ENCODE data around the gene TRAF2.
"Not testable (repeated sequence)": the region's sequence is repeated elsewhere in the genome, so short reads cannot be mapped to it uniquely, and the experiment has no call there.

TRAF2 gene

DNA sequence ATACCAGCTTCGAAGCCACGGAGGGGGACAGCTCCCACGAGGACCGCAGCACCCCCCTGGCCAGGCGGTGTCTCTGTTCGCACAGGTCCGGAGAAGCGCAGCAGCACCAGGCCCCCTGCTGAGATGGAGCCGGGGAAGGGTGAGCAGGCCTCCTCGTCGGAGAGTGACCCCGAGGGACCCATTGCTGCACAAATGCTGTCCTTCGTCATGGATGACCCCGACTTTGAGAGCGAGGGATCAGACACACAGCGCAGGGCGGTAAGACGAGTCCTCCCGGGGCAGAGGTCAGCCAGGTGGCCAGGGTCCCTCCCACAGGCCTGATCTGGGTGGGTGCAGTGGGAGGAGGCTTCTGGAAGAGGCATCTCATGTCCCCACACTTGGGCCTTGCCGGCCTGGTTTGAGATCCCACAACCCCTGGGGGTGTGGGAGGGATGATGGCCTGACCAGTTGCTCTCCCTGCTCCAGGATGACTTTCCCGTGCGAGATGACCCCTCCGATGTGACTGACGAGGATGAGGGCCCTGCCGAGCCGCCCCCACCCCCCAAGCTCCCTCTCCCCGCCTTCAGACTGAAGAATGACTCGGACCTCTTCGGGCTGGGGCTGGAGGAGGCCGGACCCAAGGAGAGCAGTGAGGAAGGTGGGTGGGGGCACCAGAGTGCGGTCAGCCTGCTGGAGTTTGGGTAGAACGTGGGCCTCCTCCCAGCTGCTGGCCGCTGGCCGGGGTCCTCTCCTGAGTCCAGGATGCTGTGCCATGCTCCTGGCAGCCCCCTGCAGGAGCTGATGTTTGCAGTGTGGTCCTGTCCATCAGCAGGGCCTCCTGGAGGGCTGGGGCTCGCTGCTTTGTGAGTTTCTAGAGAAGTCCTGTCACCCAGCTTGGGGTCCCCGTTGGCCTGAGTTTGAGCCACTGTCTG lies 46.8 kb upstream of the TRAF2 start:
- Histone ChIP-seq H3K4me1 (ENCODE audit: low read depth, poor library complexity, severe bottlenecking) (peaks cover 29% of the 10 kb centered on the region), H4K20me1 (ENCODE audit: insufficient read depth) (no peaks in the 10 kb centered on the region), H3K4me2 (no peak overlapping the region), H3K27ac (no peak overlapping the region), H2AFZ (ENCODE audit: low read depth) (no peak overlapping the region), H3K9ac (no peak overlapping the region), H3K79me2 (ENCODE audit: insufficient read depth, low read depth) (no peaks in the 10 kb centered on the region), H3K4me3 (IDR thresholded peaks at IDR 0.05; ENCODE audit: insufficient read depth, low read depth, low read length) (no peak overlapping the region), H3K36me3 (ENCODE audit: insufficient read depth) (no peaks in the 10 kb centered on the region), H3K27me3 (ENCODE audit: insufficient read depth, low read depth) (no peaks in the 10 kb centered on the region)
- TF ChIP-seq CTCF (conservative IDR thresholded peaks at IDR 0.05; ENCODE audit: low read depth, low read length) = no peak

DNA sequence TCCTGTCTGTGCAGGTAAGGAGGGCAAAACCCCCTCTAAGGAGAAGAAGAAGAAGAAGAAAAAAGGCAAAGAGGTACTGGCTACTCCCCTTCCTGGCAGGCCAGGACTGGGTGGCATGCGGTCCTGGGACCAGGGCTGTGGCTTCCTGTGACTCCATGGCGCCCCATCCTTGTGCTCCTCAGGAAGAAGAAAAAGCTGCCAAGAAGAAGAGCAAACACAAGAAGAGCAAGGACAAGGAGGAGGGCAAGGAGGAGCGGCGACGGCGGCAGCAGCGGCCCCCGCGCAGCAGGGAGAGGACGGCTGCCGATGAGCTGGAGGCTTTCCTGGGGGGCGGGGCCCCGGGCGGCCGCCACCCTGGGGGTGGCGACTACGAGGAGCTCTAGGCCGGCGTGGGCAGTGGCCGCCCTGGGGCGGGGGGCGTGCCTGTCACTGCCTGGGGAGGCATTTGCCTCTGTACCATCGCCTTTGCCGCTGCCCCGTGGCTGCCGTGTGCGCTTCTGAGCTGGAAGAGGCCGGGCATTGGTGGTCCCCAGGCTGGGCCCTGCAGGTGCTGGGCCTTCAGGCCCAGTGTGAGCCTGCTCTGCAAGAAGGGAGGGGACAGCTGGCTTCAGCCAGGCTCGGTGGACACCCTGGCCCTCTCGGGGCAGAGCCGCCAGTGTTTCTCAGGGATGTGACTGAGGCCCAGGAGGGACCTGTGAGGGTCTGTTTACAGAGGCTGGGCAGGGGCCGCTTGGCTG lies 46.0 kb upstream of the TRAF2 start:
- Histone ChIP-seq H3K27me3 (ENCODE audit: insufficient read depth, low read depth) (no peaks in the 10 kb centered on the region), H3K27ac (no peak overlapping the region), H3K4me3 (IDR thresholded peaks at IDR 0.05; ENCODE audit: insufficient read depth, low read depth, low read length) (no peak overlapping the region), H3K9ac (no peak overlapping the region), H2AFZ (ENCODE audit: low read depth) (no peak overlapping the region), H3K79me2 (ENCODE audit: insufficient read depth, low read depth) (no peaks in the 10 kb centered on the region), H3K4me2 (no peak overlapping the region), H4K20me1 (ENCODE audit: insufficient read depth) (no peaks in the 10 kb centered on the region), H3K4me1 (ENCODE audit: low read depth, poor library complexity, severe bottlenecking) (peaks cover 29% of the 10 kb centered on the region), H3K36me3 (ENCODE audit: insufficient read depth) (no peaks in the 10 kb centered on the region)
- TF ChIP-seq CTCF (conservative IDR thresholded peaks at IDR 0.05; ENCODE audit: low read depth, low read length) = no peak

GRCh38 chr9:136840877-136841645 lies 45.3 kb upstream of the TRAF2 start:
- Histone ChIP-seq H2AFZ (ENCODE audit: low read depth) (no peak overlapping the region), H3K9ac (no peak overlapping the region), H4K20me1 (ENCODE audit: insufficient read depth) (no peaks in the 10 kb centered on the region), H3K27me3 (ENCODE audit: insufficient read depth, low read depth) (no peaks in the 10 kb centered on the region), H3K36me3 (ENCODE audit: insufficient read depth) (no peaks in the 10 kb centered on the region), H3K27ac (no peak overlapping the region), H3K79me2 (ENCODE audit: insufficient read depth, low read depth) (no peaks in the 10 kb centered on the region), H3K4me2 (peak overlapping the region; percentile 42; the same call in 1 of the 2 replicates), H3K4me1 (ENCODE audit: low read depth, poor library complexity, severe bottlenecking) (peaks cover 29% of the 10 kb centered on the region), H3K4me3 (IDR thresholded peaks at IDR 0.05; ENCODE audit: insufficient read depth, low read depth, low read length) (no peak overlapping the region)
- no peak for TF ChIP-seq CTCF (conservative IDR thresholded peaks at IDR 0.05; ENCODE audit: low read depth, low read length)

- not testable (repeated sequence) for H3K27ac ChIP-seq; H3K4me3 ChIP-seq (IDR thresholded peaks at IDR 0.05; ENCODE audit: insufficient read depth, low read depth, low read length); H2AFZ ChIP-seq (ENCODE audit: low read depth); H3K79me2 ChIP-seq (ENCODE audit: insufficient read depth, low read depth); H3K27me3 ChIP-seq (ENCODE audit: insufficient read depth, low read depth); H3K9ac ChIP-seq; H3K36me3 ChIP-seq (ENCODE audit: insufficient read depth); H4K20me1 ChIP-seq (ENCODE audit: insufficient read depth)
- Histone ChIP-seq H3K4me1 (ENCODE audit: low read depth, poor library complexity, severe bottlenecking) (peaks cover 29% of the 10 kb centered on the region), H3K4me2 (peak overlapping the region; percentile 42; the same call in 1 of the 2 replicates)
Observed at GRCh38 chr9:136841646-136842379, 44.5 kb upstream of the TRAF2 start.
